Measurements from ENCODE around the gene ABCA2. TPM values are rescaled to one million over a fixed set of nuclear protein-coding genes. Genes with fewer than 3 reads are reported as not detected.

ABCA2 gene
- total RNA-seq, 1 experiment from 2014 or later, result 10.4 TPM

DNA sequence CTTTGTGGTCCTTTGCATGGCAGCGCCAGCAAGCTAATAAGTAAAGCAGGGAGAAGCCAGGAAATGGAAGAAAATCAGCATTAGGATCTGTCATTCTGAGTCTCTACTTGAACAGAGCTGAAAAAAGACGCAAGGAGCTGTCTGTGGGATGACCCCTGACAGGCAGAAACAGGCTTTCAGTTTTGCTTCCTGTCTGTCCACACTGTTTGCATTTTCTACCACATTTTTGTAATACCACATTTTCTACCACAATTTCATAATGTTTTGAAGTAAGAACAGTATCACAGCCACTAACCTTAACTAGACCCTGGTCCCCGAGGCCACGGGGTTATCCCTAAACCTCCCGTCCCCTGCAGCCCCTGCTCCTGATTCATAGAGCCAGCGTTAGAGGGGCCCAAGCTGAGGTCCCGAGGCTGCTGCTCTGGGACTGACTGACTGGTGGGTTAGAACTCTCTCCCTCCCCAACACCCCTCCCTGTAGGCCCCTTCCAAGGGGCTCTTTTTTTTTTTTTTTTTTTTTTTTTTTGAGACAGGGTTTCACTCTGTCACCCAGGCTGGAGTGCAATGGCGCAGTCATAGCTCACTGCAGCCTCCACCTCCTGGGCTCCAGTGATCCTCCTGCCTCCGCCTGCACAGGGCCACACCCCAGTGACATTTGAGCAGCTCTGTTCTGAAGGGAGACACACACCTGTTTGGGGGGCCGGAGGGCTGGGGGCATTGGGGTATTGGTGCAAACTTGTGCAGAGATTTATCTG lies 27.7 kb downstream of the ABCA2 start:
- Histone ChIP-seq H3K27me3 (ENCODE audit: control insufficient read depth, insufficient read depth, low read length) (no peaks in the 10 kb centered on the region), H3K36me3 (replicated peaks; ENCODE audit: control insufficient read depth, insufficient read depth, low read length) (no peaks in the 10 kb centered on the region), H3K4me3 (ENCODE audit: insufficient read depth, low read depth, low read length) (no peak overlapping the region)
- DNase-seq, result no peak

DNA sequence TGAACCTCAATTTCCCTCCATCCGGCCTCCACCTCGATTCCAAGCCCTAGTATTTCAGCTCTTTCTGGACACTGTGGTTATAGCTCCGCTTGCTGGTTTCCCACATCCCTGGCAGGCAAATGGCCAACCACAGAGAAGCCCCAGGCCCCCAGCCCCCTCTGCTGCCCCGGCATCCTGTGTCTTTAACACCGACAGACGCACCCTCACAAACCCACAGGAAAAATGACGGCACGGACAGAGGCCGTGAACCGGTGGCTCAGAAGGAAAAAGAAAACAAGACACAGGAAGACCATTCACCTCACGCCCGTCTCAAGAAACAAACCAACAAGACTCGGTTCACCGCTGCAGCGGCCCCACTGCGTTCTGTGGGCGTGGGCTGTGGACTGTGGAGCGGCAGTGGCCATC lies 30.2 kb downstream of the ABCA2 start:
- Histone ChIP-seq H3K4me3 (ENCODE audit: insufficient read depth, low read depth, low read length) (no peak overlapping the region), H3K36me3 (replicated peaks; ENCODE audit: control insufficient read depth, insufficient read depth, low read length) (peaks cover 2% of the 10 kb centered on the region), H3K27me3 (ENCODE audit: control insufficient read depth, insufficient read depth, low read length) (no peaks in the 10 kb centered on the region)
- no peak for DNase-seq

DNA sequence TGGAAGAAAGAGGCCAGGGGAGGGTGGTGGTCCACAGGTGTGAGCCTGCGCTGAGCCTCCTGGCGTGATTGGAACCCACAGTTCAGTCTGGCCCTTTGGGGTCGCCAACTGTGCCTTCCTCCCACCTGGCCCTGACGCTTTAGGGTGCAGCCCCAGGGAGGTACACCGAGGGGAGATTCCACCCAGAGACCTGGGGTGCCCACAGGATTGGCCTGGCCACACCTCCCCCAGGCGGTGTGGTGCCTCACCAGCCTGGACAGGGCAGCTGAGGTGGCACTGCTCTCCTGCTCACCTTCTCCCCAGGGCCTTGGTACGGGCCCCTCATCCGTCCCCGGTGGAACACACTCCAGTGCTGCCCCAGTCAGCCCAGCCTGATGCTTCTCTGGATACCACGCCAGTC lies 30.7 kb downstream of the ABCA2 start:
- H3K36me3 ChIP-seq (replicated peaks; ENCODE audit: control insufficient read depth, insufficient read depth, low read length), result peaks cover 2% of the 10 kb centered on the region
- H3K4me3 ChIP-seq (ENCODE audit: insufficient read depth, low read depth, low read length), result no peak overlapping the region; the same call in 1 of the 2 replicates
- DNase-seq, result no peak
- H3K27me3 ChIP-seq (ENCODE audit: control insufficient read depth, insufficient read depth, low read length), result no peaks in the 10 kb centered on the region

DNA sequence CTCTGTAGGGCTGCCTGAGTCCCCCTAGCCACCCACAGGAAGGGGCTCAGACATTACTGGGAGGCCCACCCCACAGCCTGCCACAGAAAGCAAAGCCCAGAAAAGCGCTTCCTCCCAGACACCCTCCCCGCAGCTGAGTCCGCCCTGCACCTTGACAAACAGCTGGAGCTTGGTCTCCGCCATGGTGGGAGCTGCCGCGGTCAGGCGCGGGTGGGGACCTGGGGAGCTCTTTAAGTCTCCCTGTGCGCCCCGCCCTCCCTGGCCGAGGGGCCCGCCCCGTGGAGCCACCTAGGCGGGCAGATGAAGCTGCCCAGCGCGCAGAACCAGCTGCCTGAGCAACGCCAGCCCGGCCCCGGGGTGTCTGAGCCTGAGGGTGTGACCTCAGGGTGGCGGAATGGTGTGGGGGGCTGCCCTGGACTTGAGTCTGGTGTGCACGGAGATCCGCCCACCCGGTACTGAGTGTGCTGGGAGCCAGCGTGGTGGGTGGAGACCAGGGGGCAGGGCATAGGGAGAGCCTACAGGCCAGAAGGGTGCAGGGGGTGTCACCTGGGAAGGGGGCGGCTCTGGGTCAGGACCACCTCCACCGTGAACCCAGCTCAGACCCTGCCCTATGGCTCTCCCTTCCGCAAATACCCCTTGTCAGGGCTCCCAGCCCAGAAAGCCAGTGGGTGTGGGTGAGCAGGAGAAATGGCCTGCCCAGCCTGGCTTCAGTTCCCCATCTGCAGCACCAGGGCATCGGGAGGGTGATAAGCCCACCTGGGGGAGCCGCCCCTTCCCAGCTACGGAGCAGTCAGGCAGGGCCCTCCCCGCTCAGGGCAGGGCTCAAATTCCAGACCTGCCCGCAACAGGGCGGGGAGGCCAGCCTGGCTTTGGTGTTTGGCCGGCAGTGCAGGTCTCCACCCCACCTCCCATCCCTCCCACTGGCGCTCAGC lies 31.4 kb downstream of the ABCA2 start, which contains the start of gene CLIC3:
TSS of gene CLIC3 (minus strand) at position 208 of the 932 bp plus-strand sequence. CDS start at position 183, 25 bp downstream.
- no peaks in the 10 kb centered on the region for H3K27me3 ChIP-seq (ENCODE audit: control insufficient read depth, insufficient read depth, low read length)
- H3K36me3 ChIP-seq (replicated peaks; ENCODE audit: control insufficient read depth, insufficient read depth, low read length), result peaks cover 2% of the 10 kb centered on the region
- H3K4me3 ChIP-seq (ENCODE audit: insufficient read depth, low read depth, low read length), result peak within 1 kb of the TSS; percentile 28; the same call in 1 of the 2 replicates
- peak; percentile 95 for DNase-seq

DNA sequence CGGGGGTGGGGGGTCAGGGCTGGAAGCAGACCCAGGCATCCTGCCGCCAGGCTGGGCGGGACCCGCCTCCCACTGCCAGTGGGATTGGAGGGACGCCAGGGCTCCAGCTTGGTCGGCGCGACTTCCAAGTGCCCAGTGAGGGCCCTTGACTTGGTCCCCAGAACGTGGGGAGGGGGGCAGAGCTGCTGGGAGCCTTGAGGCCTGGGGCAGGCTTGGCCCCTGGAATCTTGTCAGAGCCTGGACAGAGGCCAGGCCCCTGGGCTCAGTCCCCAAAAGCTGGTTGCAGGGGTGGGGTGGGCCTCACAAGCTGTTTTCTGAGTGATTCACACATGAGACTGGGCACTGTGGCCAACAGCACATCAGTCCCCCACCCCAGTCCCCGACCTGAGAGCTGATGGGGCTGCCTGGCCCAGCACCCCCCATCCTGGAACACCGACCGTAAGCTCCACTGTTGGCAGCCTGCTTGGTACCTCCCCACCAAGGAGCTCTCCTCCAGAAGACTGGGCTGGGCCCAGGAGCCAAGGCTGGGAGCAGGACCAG lies 32.2 kb downstream of the ABCA2 start:
- Histone ChIP-seq H3K4me3 (ENCODE audit: insufficient read depth, low read depth, low read length) (no peak overlapping the region; the same call in 1 of the 2 replicates), H3K36me3 (replicated peaks; ENCODE audit: control insufficient read depth, insufficient read depth, low read length) (peaks cover 2% of the 10 kb centered on the region), H3K27me3 (ENCODE audit: control insufficient read depth, insufficient read depth, low read length) (peaks cover 4% of the 10 kb centered on the region)
- no peak for DNase-seq

DNA sequence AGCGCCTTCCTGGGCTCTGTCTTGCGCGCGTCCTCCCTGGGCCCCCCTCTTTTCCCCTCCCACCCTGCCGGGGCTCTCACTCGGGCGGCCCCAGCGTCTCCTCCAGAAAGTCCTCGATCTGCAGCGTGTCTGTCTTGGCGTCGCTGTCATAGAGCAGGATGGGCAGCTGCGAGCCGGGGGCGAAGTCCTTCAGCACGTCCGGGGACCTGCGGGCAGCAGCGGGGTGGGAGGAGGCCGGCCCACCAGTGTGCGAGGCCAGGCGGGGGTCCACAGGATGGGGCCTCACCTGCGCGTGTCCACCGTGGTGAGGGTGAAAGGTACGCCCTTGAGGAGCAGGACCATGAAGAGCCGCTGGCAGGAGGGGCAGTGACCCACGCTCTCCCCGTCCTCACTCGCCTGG lies 32.7 kb downstream of the ABCA2 start:
- peaks cover 4% of the 10 kb centered on the region for H3K27me3 ChIP-seq (ENCODE audit: control insufficient read depth, insufficient read depth, low read length)
- no peak for DNase-seq
- peaks cover 2% of the 10 kb centered on the region for H3K36me3 ChIP-seq (replicated peaks; ENCODE audit: control insufficient read depth, insufficient read depth, low read length)
- no peak overlapping the region for H3K4me3 ChIP-seq (ENCODE audit: insufficient read depth, low read depth, low read length)

DNA sequence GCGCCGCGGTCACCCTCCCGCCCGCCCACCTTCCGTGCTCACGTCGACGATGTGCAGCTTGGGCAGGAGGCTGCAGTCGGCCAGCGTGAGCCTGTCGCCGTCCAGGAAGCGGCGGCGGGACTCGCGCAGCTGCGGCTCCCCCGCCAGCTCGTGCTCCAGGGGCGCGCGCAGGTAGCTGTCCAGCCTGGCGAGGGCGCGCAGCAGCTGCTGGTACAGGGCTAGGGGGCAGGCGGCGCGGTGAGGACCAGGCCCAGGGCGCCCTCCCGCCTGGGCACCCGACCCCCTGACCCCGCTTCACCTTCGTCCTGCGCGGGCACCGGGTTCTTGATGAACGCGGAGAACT lies 33.2 kb downstream of the ABCA2 start:
- DNase-seq, result no peak
- H3K27me3 ChIP-seq (ENCODE audit: control insufficient read depth, insufficient read depth, low read length), result peaks cover 4% of the 10 kb centered on the region
- peaks cover 2% of the 10 kb centered on the region for H3K36me3 ChIP-seq (replicated peaks; ENCODE audit: control insufficient read depth, insufficient read depth, low read length)
- no peak overlapping the region for H3K4me3 ChIP-seq (ENCODE audit: insufficient read depth, low read depth, low read length)

DNA sequence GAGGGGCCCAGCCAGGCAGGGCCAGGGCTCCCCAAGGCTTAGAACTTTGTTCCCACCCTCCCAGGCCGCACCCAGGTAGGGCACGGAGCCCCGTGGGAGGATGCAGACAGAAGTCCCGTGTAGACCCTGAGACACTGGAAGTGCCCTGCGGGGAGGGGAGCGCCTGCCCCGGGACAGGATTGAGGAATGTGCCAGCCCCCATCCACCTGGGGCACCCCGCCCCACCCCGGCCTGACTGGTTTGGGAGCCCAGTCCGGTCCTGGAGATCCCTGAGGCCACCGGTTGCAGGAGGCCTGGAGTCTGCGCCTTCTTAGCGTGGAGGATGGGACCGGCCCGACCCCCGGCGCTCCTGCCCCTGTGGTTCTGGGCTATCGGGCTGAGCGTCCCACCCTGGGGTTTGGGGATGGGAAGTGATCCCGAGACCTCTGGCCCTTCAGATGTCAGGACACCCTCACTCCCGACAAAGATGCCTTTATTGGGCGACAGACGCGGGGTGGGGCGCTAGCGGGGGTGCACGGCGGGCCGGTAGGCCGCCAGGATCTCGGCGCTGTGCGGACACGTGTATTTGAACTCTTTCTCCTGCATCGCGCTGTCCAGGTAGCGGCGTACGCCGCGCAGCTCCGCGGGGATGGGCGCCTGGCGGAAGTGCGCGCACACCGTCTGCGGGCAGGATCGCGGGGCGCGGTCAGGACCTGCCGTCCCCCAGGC lies 33.7 kb downstream of the ABCA2 start:
- DNase-seq, result no peak
- Histone ChIP-seq H3K4me3 (ENCODE audit: insufficient read depth, low read depth, low read length) (no peak overlapping the region), H3K36me3 (replicated peaks; ENCODE audit: control insufficient read depth, insufficient read depth, low read length) (peaks cover 2% of the 10 kb centered on the region), H3K27me3 (ENCODE audit: control insufficient read depth, insufficient read depth, low read length) (peaks cover 4% of the 10 kb centered on the region)

DNA sequence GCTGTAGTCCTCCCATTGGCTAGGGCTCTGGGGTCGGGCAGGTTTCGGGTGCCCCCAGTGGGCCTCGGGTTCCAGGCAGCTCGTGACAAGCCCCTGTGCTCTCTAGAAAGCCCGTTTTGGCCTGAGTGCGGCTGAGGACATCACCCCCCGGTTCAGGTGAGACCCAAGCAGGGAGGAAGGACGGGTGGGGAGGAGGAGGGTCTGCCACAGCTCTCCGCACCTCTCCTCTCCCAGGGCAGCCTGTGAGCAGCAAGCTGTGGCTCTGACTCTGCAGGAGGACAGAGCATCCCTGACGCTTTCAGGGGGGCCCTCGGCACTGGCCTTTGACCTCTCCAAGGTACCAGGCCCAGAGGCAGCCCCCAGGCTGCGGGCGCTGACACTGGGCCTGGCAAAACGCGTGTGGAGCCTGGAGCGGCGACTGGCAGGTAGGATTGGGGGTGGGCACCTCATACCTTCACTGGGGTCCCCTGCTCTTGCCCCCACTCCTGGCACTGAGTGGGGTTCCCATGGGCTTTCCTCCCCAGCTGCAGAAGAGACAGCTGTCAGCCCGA lies 35.1 kb downstream of the ABCA2 start:
- Histone ChIP-seq H3K27me3 (ENCODE audit: control insufficient read depth, insufficient read depth, low read length) (peaks cover 4% of the 10 kb centered on the region), H3K36me3 (replicated peaks; ENCODE audit: control insufficient read depth, insufficient read depth, low read length) (peaks cover 2% of the 10 kb centered on the region), H3K4me3 (ENCODE audit: insufficient read depth, low read depth, low read length) (peak overlapping the region; percentile 84)
- no peak for DNase-seq

DNA sequence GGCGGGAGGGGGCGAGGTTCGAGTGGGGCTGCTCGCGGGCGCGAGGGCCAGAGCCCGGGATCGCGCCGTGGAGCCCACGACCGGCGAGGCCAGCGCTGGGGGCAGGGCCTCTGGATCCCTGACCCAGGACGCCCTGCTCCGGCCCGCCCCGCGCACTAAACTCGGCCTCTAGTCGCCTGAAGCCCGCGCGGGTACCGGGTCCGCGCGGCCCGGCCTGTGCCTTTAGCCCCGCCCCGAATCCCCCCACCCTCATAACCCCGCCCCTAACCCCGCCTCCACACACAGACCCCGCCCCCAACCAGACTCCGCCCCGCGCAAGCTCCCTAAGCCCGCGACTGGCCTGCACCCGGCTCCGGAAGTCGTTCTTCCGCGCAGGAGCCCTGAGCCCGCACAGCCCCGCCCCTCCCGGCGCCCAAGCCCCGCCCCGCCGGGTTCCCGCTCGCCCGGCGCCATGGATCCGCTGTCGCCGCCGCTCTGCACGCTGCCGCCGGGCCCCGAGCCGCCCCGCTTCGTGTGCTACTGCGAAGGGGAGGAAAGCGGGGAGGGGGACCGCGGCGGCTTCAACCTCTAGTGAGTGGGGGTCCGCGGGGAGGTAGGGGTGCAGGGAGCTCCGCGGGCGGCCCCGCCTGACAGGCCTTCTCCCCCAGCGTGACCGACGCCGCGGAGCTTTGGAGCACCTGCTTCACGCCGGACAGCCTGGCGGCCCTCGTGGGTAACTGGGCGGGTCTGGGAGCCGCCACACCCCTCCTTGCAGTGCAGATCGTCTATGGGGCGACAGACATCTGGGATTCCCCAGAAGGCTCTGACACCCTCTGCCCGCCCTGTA lies 35.8 kb downstream of the ABCA2 start, which contains the start of gene PAXX:
TSS of gene PAXX (plus strand) at position 430 of the 826 bp plus-strand sequence. CDS start at position 452, 22 bp downstream.
- peak within 1 kb of the TSS; percentile 84 for H3K4me3 ChIP-seq (ENCODE audit: insufficient read depth, low read depth, low read length)
- peak; percentile 100 for DNase-seq
- H3K36me3 ChIP-seq (replicated peaks; ENCODE audit: control insufficient read depth, insufficient read depth, low read length), result peaks cover 2% of the 10 kb centered on the region
- H3K27me3 ChIP-seq (ENCODE audit: control insufficient read depth, insufficient read depth, low read length), result peaks cover 4% of the 10 kb centered on the region

DNA sequence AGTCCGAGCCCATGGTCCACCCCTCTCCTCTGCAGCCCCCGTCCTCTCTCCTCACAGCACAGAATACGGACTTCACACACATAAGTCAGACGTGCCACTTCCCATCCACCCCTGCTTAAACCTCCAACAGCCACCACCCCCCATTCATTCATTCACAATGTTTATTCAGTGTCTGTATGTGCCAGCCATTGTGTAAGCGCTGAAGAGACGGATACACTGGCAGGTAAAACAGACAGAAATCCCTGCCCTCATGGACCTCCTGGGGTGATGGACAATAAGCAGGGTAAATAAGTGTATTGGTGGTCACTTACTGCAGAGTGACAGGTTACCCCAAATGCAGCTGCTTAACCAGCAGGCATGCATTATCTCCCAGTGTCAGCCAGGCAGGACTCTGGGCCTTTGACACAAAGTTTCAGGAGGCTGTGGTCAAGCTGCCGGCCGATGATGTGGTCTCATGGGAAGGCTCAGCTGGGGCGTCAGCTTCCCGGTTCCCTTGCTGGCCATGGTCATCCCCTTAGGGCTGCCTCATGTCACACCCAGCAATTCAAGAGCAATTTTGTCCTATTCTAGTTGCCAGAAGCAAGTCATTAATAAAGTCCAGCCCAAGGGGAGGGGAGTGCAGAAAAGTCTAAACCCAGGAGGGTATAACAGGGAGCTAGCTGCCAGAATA lies 37.7 kb downstream of the ABCA2 start:
- no peak for DNase-seq
- Histone ChIP-seq H3K4me3 (ENCODE audit: insufficient read depth, low read depth, low read length) (no peak overlapping the region), H3K36me3 (replicated peaks; ENCODE audit: control insufficient read depth, insufficient read depth, low read length) (peaks cover 2% of the 10 kb centered on the region), H3K27me3 (ENCODE audit: control insufficient read depth, insufficient read depth, low read length) (peaks cover 8% of the 10 kb centered on the region)

DNA sequence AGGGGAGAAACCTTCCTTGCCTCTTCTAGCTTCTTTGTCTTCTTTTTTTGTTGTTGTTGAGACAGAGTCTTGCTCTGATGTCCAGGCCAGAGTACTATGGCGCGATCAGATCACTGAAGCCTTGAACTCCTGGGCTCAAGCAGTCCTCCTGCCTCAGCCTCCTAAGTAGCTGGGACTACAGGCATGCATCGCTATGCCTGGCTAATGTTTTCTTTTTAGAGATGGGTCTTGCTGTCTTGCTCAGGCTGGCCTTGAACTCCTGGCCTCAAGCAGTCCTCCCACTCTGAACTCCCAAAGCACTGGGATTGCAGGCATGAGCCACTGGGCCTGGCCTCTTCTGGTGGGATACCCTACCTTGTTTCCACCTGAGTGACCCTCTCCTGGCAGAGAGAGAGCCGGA lies 39.2 kb downstream of the ABCA2 start:
- H3K36me3 ChIP-seq (replicated peaks; ENCODE audit: control insufficient read depth, insufficient read depth, low read length), result peaks cover 2% of the 10 kb centered on the region
- H3K27me3 ChIP-seq (ENCODE audit: control insufficient read depth, insufficient read depth, low read length), result peaks cover 12% of the 10 kb centered on the region
- no peak for DNase-seq
- no peak overlapping the region for H3K4me3 ChIP-seq (ENCODE audit: insufficient read depth, low read depth, low read length)

DNA sequence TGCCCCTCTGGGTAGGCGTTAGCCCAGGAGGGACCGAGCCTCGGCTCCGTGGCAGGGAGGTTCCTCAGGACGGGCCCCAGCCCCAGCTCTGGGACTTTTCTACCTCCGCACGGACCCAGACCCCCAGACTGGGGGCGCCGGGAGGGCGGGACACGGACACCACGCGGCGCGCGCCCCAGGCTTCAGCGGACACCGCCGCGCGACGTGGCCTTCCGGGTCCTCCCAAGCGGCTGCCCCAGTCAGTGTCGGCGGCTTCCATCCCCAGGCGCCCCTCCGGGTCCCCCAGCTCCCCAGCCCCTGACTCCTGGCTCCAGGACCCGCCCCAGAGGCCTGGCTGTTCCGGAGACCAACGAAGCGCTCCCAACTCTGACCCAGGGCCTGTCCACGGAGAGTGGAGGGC lies 42.2 kb downstream of the ABCA2 start:
- H3K27me3 ChIP-seq (ENCODE audit: control insufficient read depth, insufficient read depth, low read length), result peaks cover 8% of the 10 kb centered on the region; the same call in 1 of the 2 replicates
- peak; percentile 80 for DNase-seq
- H3K36me3 ChIP-seq (replicated peaks; ENCODE audit: control insufficient read depth, insufficient read depth, low read length), result no peaks in the 10 kb centered on the region
- H3K4me3 ChIP-seq (ENCODE audit: insufficient read depth, low read depth, low read length), result peak overlapping the region; percentile 28; the same call in 1 of the 2 replicates

Data from H7 (cell line).